Measurements from ENCODE around the gene UBL7. TPM values are rescaled to one million over a fixed set of nuclear protein-coding genes. Genes with fewer than 3 reads are reported as not detected.
"Not testable (repeated sequence)": the region's sequence is repeated elsewhere in the genome, so short reads cannot be mapped to it uniquely, and the experiment has no call there.

The UBL7 gene
- polyA plus RNA-seq, 1 donor from 2014 or later = 70.7 TPM

DNA sequence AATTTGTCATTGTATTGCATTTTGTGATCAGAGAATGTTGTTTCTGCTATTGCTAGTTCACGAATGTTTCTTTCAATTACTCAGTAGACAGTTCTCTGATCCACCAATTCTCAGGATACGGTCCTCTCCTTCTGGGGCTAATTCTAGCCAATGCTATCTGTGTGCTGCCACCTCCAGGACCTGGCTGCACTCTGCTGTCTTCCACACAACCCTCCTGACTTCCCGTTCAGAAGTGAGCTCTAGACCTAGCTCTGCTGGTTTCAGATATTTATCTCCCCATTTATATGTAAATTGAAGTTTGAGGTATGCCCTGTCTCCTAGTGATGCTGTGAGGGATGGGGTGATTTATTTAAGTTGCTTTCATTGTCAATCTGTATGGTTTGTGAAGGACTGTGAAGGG lies 21.7 kb upstream of the UBL7 start:
- Histone ChIP-seq H3K9ac (ENCODE audit: low read length) (no peak overlapping the region), H3K79me2 (replicated peaks; ENCODE audit: insufficient read depth, low read length) (no peaks in the 10 kb centered on the region), H3K4me2 (ENCODE audit: low read length) (no peak overlapping the region), H3K9me3 (ENCODE audit: low read length) (no peaks in the 10 kb centered on the region), H2AFZ (ENCODE audit: low read depth, low read length) (no peak overlapping the region), H3K36me3 (ENCODE audit: insufficient read depth, low read length) (no peaks in the 10 kb centered on the region), H3K27ac (ENCODE audit: low read length) (no peak overlapping the region), H3K9me2 (ENCODE audit: insufficient read depth, low read length) (no peaks in the 10 kb centered on the region), H3F3A (ENCODE audit: insufficient read depth, low read length, poor library complexity, severe bottlenecking) (no peaks in the 10 kb centered on the region), H4K20me1 (ENCODE audit: insufficient read depth) (no peaks in the 10 kb centered on the region), H3K27me3 (ENCODE audit: insufficient read depth, low read depth, low read length) (no peaks in the 10 kb centered on the region), H3K4me3 (ENCODE audit: low read length) (no peak overlapping the region)
- no peak for TF ChIP-seq CTCF (IDR thresholded peaks at IDR 0.05; ENCODE audit: poor library complexity, severe bottlenecking)
- TF ChIP-seq RAD21 (conservative IDR thresholded peaks at IDR 0.05) = no peak
- no peak for TF ChIP-seq POLR2AphosphoS5 (IDR thresholded peaks at IDR 0.05)
- TF ChIP-seq MXI1 (conservative IDR thresholded peaks at IDR 0.05; ENCODE audit: poor library complexity, severe bottlenecking) = no peak
- TF ChIP-seq EZH2 (IDR thresholded peaks at IDR 0.05; ENCODE audit: borderline replicate concordance, insufficient read depth, low read length, poor library complexity, severe bottlenecking) = no peak
- no peak for TF ChIP-seq SMC3 (conservative IDR thresholded peaks at IDR 0.05; ENCODE audit: poor library complexity)
- TF ChIP-seq, protein P1, sequence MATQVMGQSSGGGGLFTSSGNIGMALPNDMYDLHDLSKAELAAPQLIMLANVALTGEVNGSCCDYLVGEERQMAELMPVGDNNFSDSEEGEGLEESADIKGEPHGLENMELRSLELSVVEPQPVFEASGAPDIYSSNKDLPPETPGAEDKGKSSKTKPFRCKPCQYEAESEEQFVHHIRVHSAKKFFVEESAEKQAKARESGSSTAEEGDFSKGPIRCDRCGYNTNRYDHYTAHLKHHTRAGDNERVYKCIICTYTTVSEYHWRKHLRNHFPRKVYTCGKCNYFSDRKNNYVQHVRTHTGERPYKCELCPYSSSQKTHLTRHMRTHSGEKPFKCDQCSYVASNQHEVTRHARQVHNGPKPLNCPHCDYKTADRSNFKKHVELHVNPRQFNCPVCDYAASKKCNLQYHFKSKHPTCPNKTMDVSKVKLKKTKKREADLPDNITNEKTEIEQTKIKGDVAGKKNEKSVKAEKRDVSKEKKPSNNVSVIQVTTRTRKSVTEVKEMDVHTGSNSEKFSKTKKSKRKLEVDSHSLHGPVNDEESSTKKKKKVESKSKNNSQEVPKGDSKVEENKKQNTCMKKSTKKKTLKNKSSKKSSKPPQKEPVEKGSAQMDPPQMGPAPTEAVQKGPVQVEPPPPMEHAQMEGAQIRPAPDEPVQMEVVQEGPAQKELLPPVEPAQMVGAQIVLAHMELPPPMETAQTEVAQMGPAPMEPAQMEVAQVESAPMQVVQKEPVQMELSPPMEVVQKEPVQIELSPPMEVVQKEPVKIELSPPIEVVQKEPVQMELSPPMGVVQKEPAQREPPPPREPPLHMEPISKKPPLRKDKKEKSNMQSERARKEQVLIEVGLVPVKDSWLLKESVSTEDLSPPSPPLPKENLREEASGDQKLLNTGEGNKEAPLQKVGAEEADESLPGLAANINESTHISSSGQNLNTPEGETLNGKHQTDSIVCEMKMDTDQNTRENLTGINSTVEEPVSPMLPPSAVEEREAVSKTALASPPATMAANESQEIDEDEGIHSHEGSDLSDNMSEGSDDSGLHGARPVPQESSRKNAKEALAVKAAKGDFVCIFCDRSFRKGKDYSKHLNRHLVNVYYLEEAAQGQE (IDR thresholded peaks at IDR 0.05; ENCODE audit: borderline replicate concordance) = no peak
- TF ChIP-seq TAF1 (IDR thresholded peaks at IDR 0.05; ENCODE audit: low read depth) = no peak
- TF ChIP-seq EP300 (conservative IDR thresholded peaks at IDR 0.05; ENCODE audit: poor library complexity, severe bottlenecking) = no peak

DNA sequence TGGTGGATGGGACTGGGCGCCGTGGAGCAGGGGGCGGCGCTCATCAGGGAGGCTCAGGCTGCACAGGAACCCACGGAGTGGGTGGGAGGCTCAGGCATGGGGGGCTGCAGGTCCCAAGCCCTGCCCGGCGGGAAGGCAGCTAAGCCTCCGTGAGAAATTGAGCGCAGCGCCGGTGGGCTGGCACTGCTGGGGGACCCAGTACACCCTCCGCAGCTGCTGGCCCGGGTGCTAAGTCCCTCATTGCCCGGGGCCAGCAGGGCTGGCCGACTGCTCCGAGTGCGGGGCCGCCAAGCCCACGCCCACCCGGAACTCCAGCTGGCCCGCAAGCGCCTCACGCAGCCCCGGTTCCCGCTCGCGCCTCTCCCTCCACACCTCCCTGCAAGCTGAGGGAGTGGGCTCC lies 19.4 kb upstream of the UBL7 start:
- not testable (repeated sequence) for H3K4me3 ChIP-seq (ENCODE audit: low read length); H2AFZ ChIP-seq (ENCODE audit: low read depth, low read length); H3K4me2 ChIP-seq (ENCODE audit: low read length); H3F3A ChIP-seq (ENCODE audit: insufficient read depth, low read length, poor library complexity, severe bottlenecking); H3K9me2 ChIP-seq (ENCODE audit: insufficient read depth, low read length); H4K20me1 ChIP-seq (ENCODE audit: insufficient read depth); H3K79me2 ChIP-seq (replicated peaks; ENCODE audit: insufficient read depth, low read length); H3K9ac ChIP-seq (ENCODE audit: low read length); H3K36me3 ChIP-seq (ENCODE audit: insufficient read depth, low read length); H3K27ac ChIP-seq (ENCODE audit: low read length); H3K9me3 ChIP-seq (ENCODE audit: low read length); H3K27me3 ChIP-seq (ENCODE audit: insufficient read depth, low read depth, low read length)

GRCh38 chr15:74471621-74472020 lies 10.7 kb upstream of the UBL7 start:
- not testable (repeated sequence) for H3K4me3 ChIP-seq (ENCODE audit: low read length); H3K36me3 ChIP-seq (ENCODE audit: insufficient read depth, low read length); H4K20me1 ChIP-seq (ENCODE audit: insufficient read depth); H3F3A ChIP-seq (ENCODE audit: insufficient read depth, low read length, poor library complexity, severe bottlenecking); H3K9me2 ChIP-seq (ENCODE audit: insufficient read depth, low read length); H2AFZ ChIP-seq (ENCODE audit: low read depth, low read length); H3K27ac ChIP-seq (ENCODE audit: low read length); H3K79me2 ChIP-seq (replicated peaks; ENCODE audit: insufficient read depth, low read length); H3K27me3 ChIP-seq (ENCODE audit: insufficient read depth, low read depth, low read length); H3K4me2 ChIP-seq (ENCODE audit: low read length); H3K9ac ChIP-seq (ENCODE audit: low read length); H3K9me3 ChIP-seq (ENCODE audit: low read length)

All from neural cell (in vitro differentiated cells).